Gastrocnemius medialis (tissue), 4 donors: ENCODE results near the gene TBC1D8.

Experiments
- POLR2A ChIP-seq, 2 donors: fragments of 450-650 bp; IDR thresholded peaks; one replicate each; pipeline ENCODE4 v1.6.1; 2017; ENCODE audit warnings: antibody characterized with exemption in 2 of 2, mild to moderate bottlenecking in 2 of 2, moderate library complexity in 2 of 2
- TF ChIP-seq, protein P1 (sequence below), 5 experiments: fragments of 450-650 bp in 3 of 5; fragments of 200-600 bp in 2 of 5; sonication (generic) in 2 of 5; IDR thresholded peaks in 4 of 5; conservative IDR thresholded peaks in 1 of 5; 1 replicate in 4 of 5; 2 replicates in 1 of 5; pipeline ENCODE4 v1.5.1; 2016 to 2019; ENCODE audit warnings: antibody characterized with exemption in 5 of 5, mild to moderate bottlenecking in 3 of 5, moderate library complexity in 3 of 5

DNA sequence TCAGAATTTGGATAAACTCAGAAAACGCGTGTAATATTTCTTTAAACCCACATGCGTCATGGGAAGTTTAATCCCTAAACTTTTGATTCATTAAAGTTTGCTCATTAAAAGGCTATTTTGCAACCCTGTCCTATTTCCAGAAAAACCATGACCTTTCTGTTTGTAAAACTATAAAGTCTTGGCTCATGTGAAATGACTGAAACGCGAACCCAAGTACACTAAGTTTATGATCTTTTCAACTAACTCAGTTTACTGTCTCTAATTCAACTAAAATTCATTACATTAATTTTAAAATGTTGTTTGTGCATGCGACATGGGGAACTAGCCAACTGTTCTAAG is 153.0 kb downstream of the TBC1D8 start:
- TF ChIP-seq, protein P1, sequence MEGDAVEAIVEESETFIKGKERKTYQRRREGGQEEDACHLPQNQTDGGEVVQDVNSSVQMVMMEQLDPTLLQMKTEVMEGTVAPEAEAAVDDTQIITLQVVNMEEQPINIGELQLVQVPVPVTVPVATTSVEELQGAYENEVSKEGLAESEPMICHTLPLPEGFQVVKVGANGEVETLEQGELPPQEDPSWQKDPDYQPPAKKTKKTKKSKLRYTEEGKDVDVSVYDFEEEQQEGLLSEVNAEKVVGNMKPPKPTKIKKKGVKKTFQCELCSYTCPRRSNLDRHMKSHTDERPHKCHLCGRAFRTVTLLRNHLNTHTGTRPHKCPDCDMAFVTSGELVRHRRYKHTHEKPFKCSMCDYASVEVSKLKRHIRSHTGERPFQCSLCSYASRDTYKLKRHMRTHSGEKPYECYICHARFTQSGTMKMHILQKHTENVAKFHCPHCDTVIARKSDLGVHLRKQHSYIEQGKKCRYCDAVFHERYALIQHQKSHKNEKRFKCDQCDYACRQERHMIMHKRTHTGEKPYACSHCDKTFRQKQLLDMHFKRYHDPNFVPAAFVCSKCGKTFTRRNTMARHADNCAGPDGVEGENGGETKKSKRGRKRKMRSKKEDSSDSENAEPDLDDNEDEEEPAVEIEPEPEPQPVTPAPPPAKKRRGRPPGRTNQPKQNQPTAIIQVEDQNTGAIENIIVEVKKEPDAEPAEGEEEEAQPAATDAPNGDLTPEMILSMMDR (IDR thresholded peaks at IDR 0.05 in 4 of 5, conservative IDR thresholded peaks at IDR 0.05 in 1 of 5): no peak
- no peak for TF ChIP-seq POLR2A (IDR thresholded peaks at IDR 0.05)
